Measurements from ENCODE around the gene NPHP4.

DNA sequence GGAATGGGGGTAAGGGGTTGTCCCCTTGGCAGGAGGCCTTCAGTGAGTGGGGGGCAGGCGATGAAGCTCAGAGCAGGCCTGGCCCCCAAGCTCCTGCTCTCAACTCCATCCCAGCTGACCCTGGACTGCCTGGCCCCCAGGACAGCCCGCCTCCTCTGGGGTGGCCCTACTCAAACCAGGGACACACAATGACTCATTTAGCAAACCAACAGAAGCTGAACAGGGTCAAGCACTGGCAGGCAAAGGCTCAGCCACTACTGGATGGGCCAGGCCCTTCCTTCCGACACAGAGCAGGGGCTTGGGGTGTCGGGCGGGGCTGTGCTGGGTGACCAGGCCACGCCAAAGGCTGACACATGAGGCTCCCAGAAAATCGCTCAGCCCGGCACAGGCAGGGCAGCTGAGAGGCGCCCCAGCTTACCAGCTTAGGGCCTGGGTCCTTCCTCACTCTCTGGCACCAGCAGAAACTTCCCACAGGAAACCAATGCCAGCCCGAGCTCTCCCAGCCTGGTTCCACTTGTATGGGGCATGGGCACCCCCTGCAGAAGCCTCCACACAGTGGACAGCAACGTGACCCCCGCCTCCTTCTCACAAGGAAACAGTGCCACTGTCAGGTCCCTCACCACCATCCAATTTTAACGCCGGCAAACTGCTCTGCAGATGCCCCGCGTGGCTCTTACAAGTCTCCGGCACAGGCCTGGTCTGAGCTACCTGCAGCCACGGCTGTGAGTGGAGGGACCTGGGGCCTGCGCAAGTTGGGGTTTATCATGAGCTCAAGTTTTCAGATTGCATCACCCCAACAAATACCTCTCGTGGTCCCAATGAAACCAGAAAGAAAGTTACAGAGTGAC is 114.3 kb downstream of the NPHP4 start:
- no peak for TF ChIP-seq SP1 (IDR thresholded peaks at IDR 0.05)
- no peak for TF ChIP-seq FOXA2 (IDR thresholded peaks at IDR 0.05)
- TF ChIP-seq, protein P1, sequence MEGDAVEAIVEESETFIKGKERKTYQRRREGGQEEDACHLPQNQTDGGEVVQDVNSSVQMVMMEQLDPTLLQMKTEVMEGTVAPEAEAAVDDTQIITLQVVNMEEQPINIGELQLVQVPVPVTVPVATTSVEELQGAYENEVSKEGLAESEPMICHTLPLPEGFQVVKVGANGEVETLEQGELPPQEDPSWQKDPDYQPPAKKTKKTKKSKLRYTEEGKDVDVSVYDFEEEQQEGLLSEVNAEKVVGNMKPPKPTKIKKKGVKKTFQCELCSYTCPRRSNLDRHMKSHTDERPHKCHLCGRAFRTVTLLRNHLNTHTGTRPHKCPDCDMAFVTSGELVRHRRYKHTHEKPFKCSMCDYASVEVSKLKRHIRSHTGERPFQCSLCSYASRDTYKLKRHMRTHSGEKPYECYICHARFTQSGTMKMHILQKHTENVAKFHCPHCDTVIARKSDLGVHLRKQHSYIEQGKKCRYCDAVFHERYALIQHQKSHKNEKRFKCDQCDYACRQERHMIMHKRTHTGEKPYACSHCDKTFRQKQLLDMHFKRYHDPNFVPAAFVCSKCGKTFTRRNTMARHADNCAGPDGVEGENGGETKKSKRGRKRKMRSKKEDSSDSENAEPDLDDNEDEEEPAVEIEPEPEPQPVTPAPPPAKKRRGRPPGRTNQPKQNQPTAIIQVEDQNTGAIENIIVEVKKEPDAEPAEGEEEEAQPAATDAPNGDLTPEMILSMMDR (IDR thresholded peaks at IDR 0.05; ENCODE audit: low read depth, low read length, missing input control) = no peak
- TF ChIP-seq ATF3 (IDR thresholded peaks at IDR 0.05) = no peak
- TF ChIP-seq YY1 (IDR thresholded peaks at IDR 0.05) = no peak
- no peak for TF ChIP-seq TAF1 (conservative IDR thresholded peaks at IDR 0.05)

All from liver (tissue), 3 donors.